ENCODE results near the gene DSCAML1. TPM values are rescaled to one million over a fixed set of nuclear protein-coding genes. Genes with fewer than 3 reads are reported as not detected.

The DSCAML1 gene
- total RNA-seq, 2 experiments from 2014 or later: not detected

DNA sequence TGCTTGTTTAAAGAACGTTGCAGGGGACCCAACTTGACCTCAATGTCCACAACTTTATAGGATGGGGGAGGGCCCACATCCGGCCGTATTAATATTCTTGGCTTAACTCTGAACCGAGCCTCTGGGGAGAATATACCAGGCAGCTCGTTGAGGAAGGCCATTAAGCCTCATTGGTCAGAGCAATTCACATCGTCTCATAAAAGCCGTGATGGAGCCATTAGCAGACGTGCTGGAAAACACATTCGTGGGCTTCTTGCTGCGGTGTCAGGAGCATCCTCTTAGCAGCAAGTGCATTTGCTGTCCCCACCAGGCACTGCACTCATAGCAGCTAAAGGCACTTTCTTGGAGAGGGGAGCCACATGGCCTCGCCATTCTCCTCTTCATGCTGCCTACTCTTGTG, 14.9 kb downstream of the DSCAML1 start:
- H3K4me2 ChIP-seq (ENCODE audit: low read length): no peak overlapping the region
- CTCF ChIA-PET (ENCODE audit: unreplicated experiment): no interaction called here
- no peak overlapping the region for H3K4me3 ChIP-seq (ENCODE audit: low read depth, low read length, poor library complexity, severe bottlenecking)
- DNase-seq (ENCODE audit: low spot score): no peak
- no peak overlapping the region for H3K27ac ChIP-seq (ENCODE audit: low read depth, low read length, poor library complexity, severe bottlenecking)
- no peaks in the 10 kb centered on the region for H3K79me2 ChIP-seq (ENCODE audit: insufficient read depth, low read depth, low read length)
- no peaks in the 10 kb centered on the region for H4K20me1 ChIP-seq (ENCODE audit: insufficient read depth, low read length)
- H3K4me1 ChIP-seq (ENCODE audit: insufficient read depth, low read length, poor library complexity, severe bottlenecking): no peaks in the 10 kb centered on the region
- TF ChIP-seq, protein P1, sequence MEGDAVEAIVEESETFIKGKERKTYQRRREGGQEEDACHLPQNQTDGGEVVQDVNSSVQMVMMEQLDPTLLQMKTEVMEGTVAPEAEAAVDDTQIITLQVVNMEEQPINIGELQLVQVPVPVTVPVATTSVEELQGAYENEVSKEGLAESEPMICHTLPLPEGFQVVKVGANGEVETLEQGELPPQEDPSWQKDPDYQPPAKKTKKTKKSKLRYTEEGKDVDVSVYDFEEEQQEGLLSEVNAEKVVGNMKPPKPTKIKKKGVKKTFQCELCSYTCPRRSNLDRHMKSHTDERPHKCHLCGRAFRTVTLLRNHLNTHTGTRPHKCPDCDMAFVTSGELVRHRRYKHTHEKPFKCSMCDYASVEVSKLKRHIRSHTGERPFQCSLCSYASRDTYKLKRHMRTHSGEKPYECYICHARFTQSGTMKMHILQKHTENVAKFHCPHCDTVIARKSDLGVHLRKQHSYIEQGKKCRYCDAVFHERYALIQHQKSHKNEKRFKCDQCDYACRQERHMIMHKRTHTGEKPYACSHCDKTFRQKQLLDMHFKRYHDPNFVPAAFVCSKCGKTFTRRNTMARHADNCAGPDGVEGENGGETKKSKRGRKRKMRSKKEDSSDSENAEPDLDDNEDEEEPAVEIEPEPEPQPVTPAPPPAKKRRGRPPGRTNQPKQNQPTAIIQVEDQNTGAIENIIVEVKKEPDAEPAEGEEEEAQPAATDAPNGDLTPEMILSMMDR (conservative IDR thresholded peaks at IDR 0.05; ENCODE audit: low read length): no peak
- no peak for TF ChIP-seq EZH2phosphoT487 (IDR thresholded peaks at IDR 0.05; ENCODE audit: borderline replicate concordance, low read depth, low read length)
- no peaks in the 10 kb centered on the region for H3K36me3 ChIP-seq (ENCODE audit: insufficient read depth, low read length)
- H3K9me3 ChIP-seq (ENCODE audit: low read length): no peaks in the 10 kb centered on the region
- intact Hi-C loops (cut with micrococcal nuclease; ENCODE audit: unreplicated experiment): no loop called here
- POLR2A ChIA-PET: no interaction called here
- H2AFZ ChIP-seq (ENCODE audit: low read length): no peak overlapping the region
- no TSS peak for BruUV-seq (replicated peaks)
- no peaks in the 10 kb centered on the region for H3K9me2 ChIP-seq (ENCODE audit: insufficient read depth, low read length)

GRCh38 chr11:117781627-117782026, 15.4 kb downstream of the DSCAML1 start:
- ChIA-PET CTCF (ENCODE audit: unreplicated experiment) (no interaction called here), POLR2A (interaction anchor here (0.6 kb wide), 1 partner anchor 795 kb away, joined by 3 read pairs; no protein-coding TSS in a partner anchor)
- DNase-seq (ENCODE audit: low spot score): no peak
- TF ChIP-seq, protein P1 (conservative IDR thresholded peaks at IDR 0.05; ENCODE audit: low read length): no peak
- no peak for TF ChIP-seq EZH2phosphoT487 (IDR thresholded peaks at IDR 0.05; ENCODE audit: borderline replicate concordance, low read depth, low read length)
- Histone ChIP-seq H3K36me3 (ENCODE audit: insufficient read depth, low read length) (no peaks in the 10 kb centered on the region), H3K4me1 (ENCODE audit: insufficient read depth, low read length, poor library complexity, severe bottlenecking) (no peaks in the 10 kb centered on the region), H3K4me3 (ENCODE audit: low read depth, low read length, poor library complexity, severe bottlenecking) (no peak overlapping the region), H3K9me2 (ENCODE audit: insufficient read depth, low read length) (no peaks in the 10 kb centered on the region), H3K4me2 (ENCODE audit: low read length) (no peak overlapping the region), H2AFZ (ENCODE audit: low read length) (no peak overlapping the region), H3K79me2 (ENCODE audit: insufficient read depth, low read depth, low read length) (no peaks in the 10 kb centered on the region), H3K9me3 (ENCODE audit: low read length) (no peaks in the 10 kb centered on the region), H4K20me1 (ENCODE audit: insufficient read depth, low read length) (no peaks in the 10 kb centered on the region), H3K27ac (ENCODE audit: low read depth, low read length, poor library complexity, severe bottlenecking) (no peak overlapping the region)
- intact Hi-C loops (cut with micrococcal nuclease; ENCODE audit: unreplicated experiment): no loop called here
- BruUV-seq (replicated peaks): no TSS peak

DNA sequence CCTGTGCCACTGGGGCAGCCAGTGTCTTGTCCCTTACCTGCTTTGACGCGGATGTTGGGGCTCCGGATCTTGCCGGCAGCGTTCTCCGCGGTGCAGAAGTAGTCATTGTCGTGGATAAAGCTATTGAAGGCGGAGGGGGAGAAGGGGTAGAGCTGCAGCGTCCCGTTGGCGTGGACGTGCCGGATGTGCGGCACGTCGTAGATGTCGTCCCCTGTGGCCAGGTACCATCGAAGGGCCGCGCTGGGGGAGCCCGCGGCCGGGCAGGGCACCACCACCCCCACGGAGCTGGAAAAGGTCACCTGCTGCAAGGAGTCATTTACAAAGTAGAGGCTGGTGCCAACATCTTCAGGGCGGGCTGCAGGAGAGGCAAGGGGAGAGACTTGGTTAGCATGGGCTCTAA, 16.6 kb downstream of the DSCAML1 start:
- Histone ChIP-seq H4K20me1 (ENCODE audit: insufficient read depth, low read length) (no peaks in the 10 kb centered on the region), H3K27ac (ENCODE audit: low read depth, low read length, poor library complexity, severe bottlenecking) (no peak overlapping the region), H3K79me2 (ENCODE audit: insufficient read depth, low read depth, low read length) (no peaks in the 10 kb centered on the region), H3K4me3 (ENCODE audit: low read depth, low read length, poor library complexity, severe bottlenecking) (no peak overlapping the region), H3K4me1 (ENCODE audit: insufficient read depth, low read length, poor library complexity, severe bottlenecking) (no peaks in the 10 kb centered on the region), H3K36me3 (ENCODE audit: insufficient read depth, low read length) (no peaks in the 10 kb centered on the region), H3K9me3 (ENCODE audit: low read length) (no peaks in the 10 kb centered on the region), H3K4me2 (ENCODE audit: low read length) (no peak overlapping the region), H3K9me2 (ENCODE audit: insufficient read depth, low read length) (no peaks in the 10 kb centered on the region), H2AFZ (ENCODE audit: low read length) (no peak overlapping the region)
- intact Hi-C loops (cut with micrococcal nuclease; ENCODE audit: unreplicated experiment): no loop called here
- BruUV-seq (replicated peaks): no TSS peak
- POLR2A ChIA-PET: interaction anchor here (0.7 kb wide), 1 partner anchor 23 kb away, joined by 3 read pairs; no protein-coding TSS in a partner anchor
- CTCF ChIA-PET (ENCODE audit: unreplicated experiment): no interaction called here
- TF ChIP-seq, protein P1 (conservative IDR thresholded peaks at IDR 0.05; ENCODE audit: low read length): no peak
- TF ChIP-seq EZH2phosphoT487 (IDR thresholded peaks at IDR 0.05; ENCODE audit: borderline replicate concordance, low read depth, low read length): no peak
- DNase-seq (ENCODE audit: low spot score): no peak

Data from OCI-LY7 (cell line).